B cell (primary cell): ENCODE results near the gene ZNF384. TPM values are rescaled to one million over a fixed set of nuclear protein-coding genes. Genes with fewer than 3 reads are reported as not detected.

ENCODE experiments used
- ATAC-seq: fragments of 200-7000 bp; cut with Tn5 transposase; one replicate; pipeline ENCODE4 v1.10.0; 2021; ENCODE audit warnings: low read depth, mild to moderate bottlenecking, moderate number of reproducible peaks, moderate library complexity
- CTCF ChIA-PET: fragments of 350-600 bp; sonication (Branson Sonifier 250); formaldehyde crosslinking; loops from one replicate; lab custom pipeline; 2021; ENCODE audit warnings: antibody characterized with exemption, inconsistent platforms; lab: Charles Lee
- POLR2A ChIA-PET: fragments of 350-600 bp; sonication (Branson Sonifier 250); formaldehyde crosslinking; loops from one replicate; lab custom pipeline; 2021; ENCODE audit warnings: antibody characterized with exemption; lab: Charles Lee
- DNase-seq: peaks from one replicate; pipeline ENCODE4 v3.0.0; 2013
- H2AFZ ChIP-seq: 2 replicates; pipeline ENCODE4 v1.6.1; 2012; ENCODE audit warnings: mild to moderate bottlenecking, low read depth, low read length; ENCODE audit not compliant: insufficient read depth, poor library complexity, severe bottlenecking
- H3K27ac ChIP-seq, 2 donors: 1 replicate in 1 of 2; 2 replicates in 1 of 2; pipeline ENCODE4 v1.5.1; 2012 to 2013; ENCODE audit warnings: low read length in 2 of 2, mild to moderate bottlenecking in 2 of 2, moderate library complexity in 1 of 2
- H3K27me3 ChIP-seq, 4 experiments: fragments of 200-600 bp in 1 of 4; sonication (generic) in 1 of 4; replicated peaks in 1 of 4; 1 replicate in 2 of 4; 2 replicates in 2 of 4; pipeline versions ENCODE4 v1.6.1 to v1.7.0; 2013 to 2016; ENCODE audit warnings: low read length in 3 of 4, mild to moderate bottlenecking in 2 of 4, mixed read lengths in 1 of 4, moderate library complexity in 1 of 4; ENCODE audit not compliant: insufficient read depth in 4 of 4, control insufficient read depth in 3 of 4; ENCODE audit errors: control extremely low read depth in 1 of 4
- H3K36me3 ChIP-seq, 2 experiments: replicated peaks in 1 of 2; 1 replicate in 1 of 2; 2 replicates in 1 of 2; pipeline versions ENCODE4 v1.6.1 to v1.7.1; 2013; ENCODE audit warnings: low read length in 1 of 2; ENCODE audit not compliant: insufficient read depth in 2 of 2, control insufficient read depth in 1 of 2; ENCODE audit errors: control extremely low read depth in 1 of 2, extremely low read depth in 1 of 2
- H3K4me1 ChIP-seq, 2 donors: fragments of 200-600 bp in 1 of 2; sonication (generic) in 1 of 2; 1 replicate in 1 of 2; 2 replicates in 1 of 2; pipeline versions ENCODE4 v1.5.1 to v1.6.1; 2013 to 2017; ENCODE audit warnings: low read length in 2 of 2; ENCODE audit not compliant: control insufficient read depth in 2 of 2, insufficient read depth in 2 of 2
- H3K4me2 ChIP-seq: replicated peaks from 2 replicates; pipeline ENCODE3; 2012; ENCODE audit warnings: mild to moderate bottlenecking, low read depth, low read length; ENCODE audit not compliant: poor library complexity, severe bottlenecking
- H3K4me3 ChIP-seq, 5 experiments: fragments of 200-600 bp in 1 of 5; sonication (generic) in 1 of 5; 1 replicate in 3 of 5; 2 replicates in 2 of 5; pipeline versions ENCODE4 v1.5.1 to v1.7.0; 2011 to 2016; ENCODE audit warnings: low read length in 4 of 5, mild to moderate bottlenecking in 4 of 5, low read depth in 2 of 5, control low read depth in 1 of 5, moderate library complexity in 1 of 5; ENCODE audit not compliant: insufficient read depth in 1 of 5; ENCODE audit errors: control extremely low read depth in 1 of 5, extremely low read depth in 1 of 5
- H3K79me2 ChIP-seq: fragments of 200-600 bp; sonication (generic); one replicate; pipeline ENCODE4 v1.6.0; 2016; ENCODE audit warnings: low read length; ENCODE audit not compliant: control insufficient read depth, insufficient read depth
- H3K9ac ChIP-seq: fragments of 200-600 bp; sonication (generic); 2 replicates; pipeline ENCODE4 v1.6.1; 2017; ENCODE audit warnings: mild to moderate bottlenecking, low read length, moderate library complexity
- H3K9me3 ChIP-seq, 3 donors: one replicate each; pipeline versions ENCODE4 v1.6.1 to v1.7.1; 2013; ENCODE audit warnings: low read length in 2 of 3; ENCODE audit not compliant: control insufficient read depth in 2 of 3, insufficient read depth in 1 of 3; ENCODE audit errors: control extremely low read depth in 1 of 3
- H4K20me1 ChIP-seq: 2 replicates; pipeline ENCODE4 v1.6.0; 2012; ENCODE audit warnings: mild to moderate bottlenecking, low read length; ENCODE audit not compliant: insufficient read depth, control insufficient read depth, poor library complexity, severe bottlenecking
- H3K27ac Mint-ChIP-seq: one replicate; pipeline ENCODE4 v1.8.0; 2021; ENCODE audit warnings: mixed read lengths
- H3K27me3 Mint-ChIP-seq: one replicate; pipeline ENCODE4 v1.8.0; 2021; ENCODE audit warnings: mixed read lengths
- H3K4me1 Mint-ChIP-seq: one replicate; pipeline ENCODE4 v1.8.0; 2021; ENCODE audit warnings: mixed read lengths
- H3K4me3 Mint-ChIP-seq: one replicate; pipeline ENCODE4 v1.8.0; 2021; ENCODE audit warnings: mixed read lengths
- H3K9me3 Mint-ChIP-seq: one replicate; pipeline ENCODE4 v1.8.0; 2022; ENCODE audit warnings: mixed read lengths; ENCODE audit not compliant: insufficient read depth
- EZH2 ChIP-seq: IDR thresholded peaks from 2 replicates; pipeline ENCODE4 v1.6.1; 2012; ENCODE audit warnings: borderline replicate concordance, low read depth, mild to moderate bottlenecking, moderate library complexity, low read length; ENCODE audit not compliant: insufficient read depth, poor library complexity, severe bottlenecking
- WGBS: methylation state at CpG from one replicate; pipeline ENCODE4 v1.1.5; 2013; ENCODE audit warnings: missing lambda C conversion rate; ENCODE audit not compliant: insufficient coverage; 5-methylcytosine and 5-hydroxymethylcytosine counted together
- intact Hi-C: fragments of 100-400 bp; cut with micrococcal nuclease; formaldehyde crosslinking; loops from one replicate; pipeline ENCODE4 v1.10.0; 2022
- polyA plus RNA-seq: library from polyadenylated mRNA; depleted of rRNA; stranded (reverse); fragments of >200 nt; gene quantifications from 2 replicates; pipeline ENCODE4 v1.2.3, GENCODE V29; 2012
- total RNA-seq, 2 donors: library from RNA; stranded (reverse); fragments of 120-200 nt in 1 of 2; gene quantifications; 1 replicate in 1 of 2; 2 replicates in 1 of 2; pipeline versions ENCODE4 v1.2.3 to v1.2.4, GENCODE V29; 2013 to 2022
- TF ChIP-seq, protein P1 (sequence below): fragments of 200-600 bp; IDR thresholded peaks from one replicate; pipeline ENCODE4 v1.8.0; 2022; ENCODE audit warnings: antibody characterized with exemption, mild to moderate bottlenecking

Gene ZNF384
- total and polyA plus RNA-seq, 2 donors (not counting 1 experiment from before 2014, with no cell fraction given): 83.4 to 108 TPM

DNA sequence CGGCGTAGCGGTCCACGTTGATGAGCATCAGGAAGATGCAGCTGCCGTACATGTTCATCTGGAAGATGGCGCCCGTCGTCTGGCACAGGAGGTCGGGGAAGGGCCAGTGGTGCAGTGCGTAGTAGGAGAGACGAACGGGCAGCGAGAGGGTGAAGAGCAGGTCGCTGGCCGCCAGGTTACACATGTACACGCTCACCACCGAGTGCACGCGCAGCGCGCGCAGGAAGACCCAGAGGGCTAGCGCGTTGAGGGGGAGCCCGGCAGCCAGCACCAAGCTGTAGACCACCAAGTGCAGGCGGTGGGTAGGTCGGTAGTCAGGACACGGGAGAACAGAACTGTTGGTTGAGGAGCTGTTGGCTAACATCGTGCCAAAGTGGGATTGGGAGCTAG lies 68.3 kb downstream of the ZNF384 start:
- H3K27ac ChIP-seq: no peak overlapping the region
- intact Hi-C loops: loop anchor here (1.0 kb wide), 1 partner anchor 15 kb away; no protein-coding TSS in a partner anchor
- ATAC-seq: no peak

More for the DNA sequence above, 68.3 kb downstream of the ZNF384 start:
- H3K4me3 Mint-ChIP-seq: peak overlapping the region; percentile 45
- peaks cover 70% of the 10 kb centered on the region for H3K79me2 ChIP-seq
- no peaks in the 10 kb centered on the region for H3K9me3 ChIP-seq
- H2AFZ ChIP-seq: no peak overlapping the region
- H3K9me3 Mint-ChIP-seq: no peaks in the 10 kb centered on the region
- peak overlapping the region; percentile 23 for H3K4me2 ChIP-seq
- no peak for TF ChIP-seq EZH2
- TF ChIP-seq, protein P1, sequence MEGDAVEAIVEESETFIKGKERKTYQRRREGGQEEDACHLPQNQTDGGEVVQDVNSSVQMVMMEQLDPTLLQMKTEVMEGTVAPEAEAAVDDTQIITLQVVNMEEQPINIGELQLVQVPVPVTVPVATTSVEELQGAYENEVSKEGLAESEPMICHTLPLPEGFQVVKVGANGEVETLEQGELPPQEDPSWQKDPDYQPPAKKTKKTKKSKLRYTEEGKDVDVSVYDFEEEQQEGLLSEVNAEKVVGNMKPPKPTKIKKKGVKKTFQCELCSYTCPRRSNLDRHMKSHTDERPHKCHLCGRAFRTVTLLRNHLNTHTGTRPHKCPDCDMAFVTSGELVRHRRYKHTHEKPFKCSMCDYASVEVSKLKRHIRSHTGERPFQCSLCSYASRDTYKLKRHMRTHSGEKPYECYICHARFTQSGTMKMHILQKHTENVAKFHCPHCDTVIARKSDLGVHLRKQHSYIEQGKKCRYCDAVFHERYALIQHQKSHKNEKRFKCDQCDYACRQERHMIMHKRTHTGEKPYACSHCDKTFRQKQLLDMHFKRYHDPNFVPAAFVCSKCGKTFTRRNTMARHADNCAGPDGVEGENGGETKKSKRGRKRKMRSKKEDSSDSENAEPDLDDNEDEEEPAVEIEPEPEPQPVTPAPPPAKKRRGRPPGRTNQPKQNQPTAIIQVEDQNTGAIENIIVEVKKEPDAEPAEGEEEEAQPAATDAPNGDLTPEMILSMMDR: no peak
- H3K4me1 Mint-ChIP-seq: peaks cover 38% of the 10 kb centered on the region
- no peak overlapping the region for H3K9ac ChIP-seq
- CTCF ChIA-PET: interaction anchor here (0.5 to 6.5 kb wide), 10 partner anchors 13 to 213 kb away, joined by 3 to 58 read pairs (median 4); partner anchors contain the start of genes LPAR5 and ZNF384
- H3K4me3 ChIP-seq: no peak overlapping the region
- H3K27me3 Mint-ChIP-seq: no peaks in the 10 kb centered on the region
- peak overlapping the region; percentile 72 for H3K27ac Mint-ChIP-seq
- H3K27me3 ChIP-seq: no peaks in the 10 kb centered on the region
- peaks cover 29% of the 10 kb centered on the region for H4K20me1 ChIP-seq
- H3K36me3 ChIP-seq: peaks cover 0 to 46% of the 10 kb centered on the region in 2 experiments
- DNase-seq: no peak
- WGBS: 88% methylated on average over 29 of the region's 29 CpGs
- peaks cover 3 to 31% of the 10 kb centered on the region in 2 donors for H3K4me1 ChIP-seq
- POLR2A ChIA-PET: interaction anchor here (1.0 to 1.8 kb wide), 3 partner anchors 11 to 15 kb away, joined by 3 to 6 read pairs (median 5); partner anchors contain the start of gene LPAR5
